Left forelimb (tissue), 1 donor: ENCODE data around the gene DEUP1.
"Not testable (repeated sequence)": the region's sequence is repeated elsewhere in the genome, so short reads cannot be mapped to it uniquely, and the experiment has no call there.

Experiments
- DNase-seq: peaks from one replicate; pipeline ENCODE4 v3.0.0-alpha.2; 2018; ENCODE audit warnings: low spot score

DEUP1 gene

DNA sequence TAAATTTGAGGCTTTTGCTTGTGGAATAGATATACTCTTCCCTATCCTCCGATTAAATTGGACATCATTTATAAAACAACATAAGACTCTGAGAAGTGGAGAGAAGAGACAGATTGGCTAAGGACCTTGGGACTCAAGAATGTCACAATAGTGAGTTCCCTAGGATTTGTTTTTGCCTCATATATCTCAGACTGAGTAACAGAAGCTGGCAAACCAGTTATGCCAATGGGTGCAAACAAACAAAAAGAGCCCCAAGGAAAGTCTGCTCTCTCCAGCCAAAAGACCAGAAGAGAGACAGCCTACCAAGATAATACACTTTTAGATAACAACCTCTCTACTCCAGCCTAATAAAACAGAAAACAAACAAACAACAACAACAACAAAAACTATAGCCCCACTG lies 28.9 kb downstream of the DEUP1 start:
- no peak for DNase-seq

DNA sequence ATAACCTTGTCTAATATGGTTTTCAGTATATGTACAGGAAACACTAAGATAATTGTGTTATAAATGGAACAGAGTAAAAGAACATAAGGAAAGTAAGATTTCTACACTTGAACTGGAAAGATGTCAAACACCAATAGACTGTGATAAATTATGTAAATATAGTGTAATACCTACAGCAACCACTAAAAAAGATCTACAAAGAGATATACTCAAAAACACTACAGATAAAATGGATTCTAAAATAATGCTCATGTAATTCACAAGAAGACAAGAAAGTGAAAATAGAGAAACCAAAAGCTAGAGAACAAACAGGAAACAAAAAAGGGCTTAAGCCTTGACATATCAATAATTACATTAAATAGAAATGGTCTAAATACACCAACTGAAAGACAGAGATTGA lies 30.9 kb downstream of the DEUP1 start:
- no peak for DNase-seq

DNA sequence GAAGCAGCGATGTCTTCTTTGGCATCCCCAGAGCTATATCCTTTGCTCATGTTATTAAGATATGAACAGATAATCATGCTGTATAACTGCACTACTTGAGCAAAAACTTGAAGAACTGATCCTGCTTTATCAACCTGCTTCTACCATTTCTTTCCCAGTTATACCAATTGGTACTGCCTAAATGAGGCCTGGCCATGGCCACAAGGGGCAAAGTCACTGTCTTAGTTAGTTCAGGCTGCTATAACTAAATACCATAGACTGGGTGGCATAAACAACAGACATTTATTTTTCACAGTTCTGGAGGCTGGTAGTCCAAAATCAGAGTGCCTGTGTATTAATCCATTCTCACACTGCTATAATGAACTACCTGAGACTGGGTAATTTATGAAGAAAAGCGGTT lies 37.5 kb downstream of the DEUP1 start:
- DNase-seq: no peak

DNA sequence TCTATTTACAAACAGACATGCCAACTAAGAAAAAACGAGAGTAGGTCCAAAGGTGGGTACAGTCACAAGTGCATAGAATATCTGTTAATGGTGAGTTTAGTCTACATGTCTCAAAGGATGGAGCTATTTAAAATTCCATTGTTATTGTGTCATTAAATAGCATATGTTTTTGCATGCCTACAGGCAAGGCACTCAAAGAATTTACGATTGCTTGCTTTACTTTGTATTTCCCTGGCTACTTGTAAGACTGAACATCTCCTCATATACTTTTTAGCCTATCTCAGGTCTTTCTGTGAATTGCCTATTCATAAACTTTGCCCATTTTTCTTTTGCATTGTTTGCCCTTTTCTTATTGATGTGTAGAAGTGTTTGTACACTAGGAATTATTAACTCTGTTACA lies 39.7 kb downstream of the DEUP1 start:
- no peak for DNase-seq

DNA sequence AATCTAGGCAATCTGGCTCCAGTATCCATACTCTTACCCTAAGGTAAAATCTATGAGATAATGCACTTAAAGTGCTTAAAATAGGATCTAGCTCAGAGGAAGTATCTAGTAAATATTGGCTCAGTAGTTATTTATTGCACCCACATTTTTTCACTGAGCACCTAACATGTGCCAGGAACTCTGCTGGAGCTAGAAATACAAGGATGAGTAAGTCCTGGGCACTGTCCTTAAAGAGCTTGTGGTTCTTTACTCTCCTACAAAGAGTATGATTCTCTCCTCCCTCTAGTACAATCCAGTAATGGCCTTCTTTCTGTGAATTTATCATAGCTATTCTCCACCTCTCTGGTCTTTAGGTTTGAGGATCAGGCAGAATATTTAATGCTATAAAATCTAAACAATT lies 59.2 kb downstream of the DEUP1 start:
- DNase-seq: no peak

DNA sequence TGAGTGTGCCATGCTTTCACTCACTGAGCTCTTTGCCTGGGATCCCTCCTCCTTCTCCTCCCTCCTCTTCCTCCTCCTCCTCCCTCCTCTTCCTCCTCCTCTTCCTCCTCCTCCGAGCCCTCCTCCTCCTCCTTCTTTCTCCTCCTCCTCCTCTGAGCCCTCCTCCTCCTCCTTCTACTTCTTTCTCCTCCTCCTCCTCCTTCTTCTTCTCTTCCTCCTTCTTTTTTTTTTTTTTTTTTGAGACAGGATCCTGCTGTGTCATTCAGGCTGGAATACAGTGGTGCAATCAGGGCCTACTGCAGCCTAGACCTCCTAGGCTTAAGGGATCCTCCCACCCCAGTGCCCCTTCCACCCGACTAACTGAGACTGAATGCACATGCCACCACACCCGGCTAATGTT lies 62.3 kb downstream of the DEUP1 start:
- no peak for DNase-seq

DNA sequence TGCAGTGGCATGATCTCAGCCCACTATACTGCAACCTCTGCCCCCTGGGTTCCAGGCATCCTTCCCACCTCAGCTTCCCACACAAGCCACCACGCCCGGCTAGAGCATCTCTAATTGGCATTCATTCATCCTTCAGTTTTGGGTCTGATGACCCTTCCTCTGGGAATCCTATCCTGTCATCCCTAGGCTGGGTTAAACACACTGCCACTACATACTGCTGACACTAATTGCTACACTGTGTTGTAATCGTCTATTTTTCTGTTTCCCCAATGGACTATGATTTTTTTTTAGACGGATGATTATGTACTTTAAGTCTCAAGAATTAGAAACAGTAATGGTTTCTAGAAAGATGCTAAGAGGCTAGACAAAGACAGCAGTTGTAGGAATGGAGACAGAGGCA lies 62.8 kb downstream of the DEUP1 start:
- DNase-seq: no peak

DNA sequence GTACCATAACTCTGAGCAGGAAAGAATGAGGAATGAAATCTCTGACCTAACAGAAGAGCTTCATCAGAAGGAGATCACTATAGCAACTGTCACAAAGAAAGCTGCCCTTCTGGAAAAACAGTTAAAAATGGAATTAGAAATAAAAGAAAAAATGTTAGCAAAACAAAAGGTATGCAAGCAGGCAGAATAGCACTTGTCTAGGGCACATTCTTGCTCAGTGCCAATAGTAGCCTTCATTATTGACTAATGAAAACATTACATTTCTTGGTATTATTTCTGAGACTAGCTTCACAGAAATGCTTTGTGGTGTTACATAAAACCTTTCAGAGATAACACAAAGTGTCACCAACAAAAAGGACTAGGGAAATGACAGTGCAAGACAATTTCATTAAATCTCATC lies 63.9 kb downstream of the DEUP1 start:
- no peak for DNase-seq

DNA sequence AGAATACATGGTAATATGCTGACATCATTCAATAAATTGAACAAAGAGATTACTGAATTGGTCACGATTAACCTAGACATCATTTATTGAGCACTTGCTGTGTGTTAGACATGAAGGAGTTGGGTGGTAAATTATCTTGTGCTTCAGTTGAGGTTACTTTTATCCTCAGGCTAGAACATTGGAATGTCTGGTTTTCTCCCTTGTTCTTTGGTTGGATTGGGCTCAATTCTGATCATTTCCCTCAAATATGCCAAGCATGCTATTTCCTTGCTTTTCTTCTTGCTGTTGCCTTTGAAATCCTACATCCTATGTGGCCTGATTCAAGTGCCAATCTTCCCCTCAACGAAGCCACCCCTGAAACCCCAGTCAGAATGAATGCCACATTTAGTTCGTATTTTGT lies 65.8 kb downstream of the DEUP1 start:
- no peak for DNase-seq

DNA sequence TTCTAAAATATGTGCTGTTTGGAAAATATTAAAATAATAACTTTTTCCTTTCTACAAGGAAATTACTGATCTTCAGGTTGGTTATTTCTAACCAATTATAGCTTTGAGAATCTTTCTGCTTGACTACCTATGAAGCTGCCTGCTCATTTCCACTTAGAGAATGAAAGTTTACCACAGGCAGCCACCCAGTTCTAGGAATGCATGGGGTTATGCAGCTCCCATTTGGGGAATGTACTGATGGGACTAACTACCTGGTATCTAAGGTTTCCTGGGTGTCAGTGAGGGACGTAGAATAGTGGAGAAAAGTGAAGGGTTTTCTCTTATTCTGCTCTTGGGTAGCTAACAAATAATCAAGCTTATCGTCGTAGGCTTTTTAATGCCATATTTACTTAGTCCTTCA lies 73.4 kb downstream of the DEUP1 start:
- no peak for DNase-seq

DNA sequence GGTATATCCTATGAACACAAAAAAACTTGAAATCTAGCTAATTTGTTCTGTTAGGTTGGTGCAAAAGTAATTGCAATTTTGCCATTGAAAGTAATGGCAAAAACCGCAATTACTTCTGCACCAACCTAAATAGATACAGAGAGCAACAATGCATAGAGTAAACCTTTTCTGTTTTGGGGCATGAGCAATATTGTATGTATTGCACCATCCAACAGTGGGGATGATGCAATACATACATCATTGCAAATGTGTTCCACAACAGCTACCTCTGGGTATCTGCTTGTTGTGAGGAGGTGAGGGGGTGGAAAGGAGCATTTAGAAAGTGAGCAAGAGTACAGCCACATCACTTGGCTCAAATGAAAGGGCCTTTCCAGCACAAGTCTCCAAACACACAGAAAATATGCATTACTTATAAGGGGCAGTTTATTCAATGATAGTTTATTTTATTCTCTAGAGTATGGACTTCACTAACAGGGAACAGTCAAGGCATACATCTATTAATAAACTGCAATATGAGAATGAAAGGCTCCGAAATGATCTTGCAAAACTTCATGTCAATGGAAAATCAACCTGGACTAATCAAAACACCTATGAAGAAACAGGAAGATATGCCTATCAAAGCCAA lies 77.3 kb downstream of the DEUP1 start:
- no peak for DNase-seq

DNA sequence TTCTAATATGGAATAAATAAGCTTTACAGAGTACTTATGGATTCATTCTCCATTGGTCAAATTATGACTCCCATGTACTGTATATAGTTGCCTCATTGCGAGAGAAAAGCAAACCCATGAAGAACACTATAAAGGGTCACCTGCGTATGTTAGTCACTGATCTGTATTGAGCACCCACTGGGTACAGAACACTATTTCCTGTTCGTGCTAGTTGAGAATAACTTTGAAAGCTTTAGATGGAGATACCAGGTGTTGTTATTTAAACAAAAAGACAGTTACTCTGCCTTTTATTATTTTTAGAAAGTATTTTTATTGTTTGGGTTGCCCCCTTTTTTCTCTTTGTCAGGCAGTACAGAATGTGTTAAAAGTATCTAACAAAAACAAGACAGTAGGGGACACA lies 79.9 kb downstream of the DEUP1 start:
- no peak for DNase-seq

DNA sequence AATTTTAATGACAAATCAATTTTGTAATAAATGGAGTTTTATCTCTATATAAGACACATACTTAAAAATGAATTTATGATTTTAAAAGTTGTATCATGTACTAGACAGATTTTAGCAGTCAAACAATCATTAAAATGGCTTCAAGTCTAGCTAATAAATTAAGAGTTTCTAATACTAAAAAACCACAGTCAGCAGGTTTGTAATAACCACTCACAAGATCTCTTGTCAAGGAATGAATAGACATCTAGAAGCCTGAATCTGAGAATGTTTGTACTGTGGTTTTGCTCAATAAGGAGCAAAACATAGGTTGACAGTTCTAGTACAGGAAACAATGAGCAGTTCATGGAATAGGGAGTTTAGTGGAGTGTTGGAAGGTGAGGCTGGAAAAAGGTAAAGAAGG lies 81.2 kb downstream of the DEUP1 start:
- no peak for DNase-seq

DNA sequence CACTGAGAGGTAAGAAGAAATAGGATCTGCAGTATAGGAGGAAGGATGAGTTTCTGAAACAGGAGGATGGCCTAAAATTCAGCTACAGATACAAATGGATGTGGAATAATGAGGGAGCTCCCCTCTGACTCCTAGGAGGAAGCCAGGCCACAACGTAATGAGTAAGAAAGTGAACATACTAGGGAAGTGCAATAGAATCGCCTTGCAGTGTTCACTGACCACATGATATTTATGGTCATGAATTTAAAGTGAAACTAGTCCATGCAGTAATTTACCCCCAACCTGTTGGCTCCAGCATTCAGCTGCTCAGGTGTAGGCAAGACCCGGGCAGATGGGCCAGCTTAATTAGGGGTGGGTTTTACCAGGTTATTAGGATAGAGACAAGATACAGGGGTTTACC lies 101.7 kb downstream of the DEUP1 start:
- no peak for DNase-seq

DNA sequence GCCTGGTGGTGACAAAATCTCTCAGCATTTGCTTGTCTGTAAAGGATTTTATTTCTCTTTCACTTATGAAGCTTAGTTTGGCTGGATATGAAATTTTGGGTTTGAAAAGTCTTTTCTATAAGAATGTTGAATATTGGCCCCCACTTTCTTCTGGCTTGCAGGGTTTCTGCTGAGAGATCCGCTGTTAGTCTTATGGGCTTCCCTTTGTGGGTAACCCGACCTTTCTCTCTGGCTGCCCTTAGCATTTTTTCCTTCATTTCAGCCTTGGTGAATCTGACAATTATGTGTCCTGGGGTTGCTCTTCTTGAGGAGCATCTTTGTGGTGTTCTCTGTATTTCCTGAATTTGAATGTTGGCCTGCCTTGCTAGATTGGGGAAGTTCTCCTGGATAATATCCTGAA lies 112.7 kb downstream of the DEUP1 start:
- not testable (repeated sequence) for DNase-seq

DNA sequence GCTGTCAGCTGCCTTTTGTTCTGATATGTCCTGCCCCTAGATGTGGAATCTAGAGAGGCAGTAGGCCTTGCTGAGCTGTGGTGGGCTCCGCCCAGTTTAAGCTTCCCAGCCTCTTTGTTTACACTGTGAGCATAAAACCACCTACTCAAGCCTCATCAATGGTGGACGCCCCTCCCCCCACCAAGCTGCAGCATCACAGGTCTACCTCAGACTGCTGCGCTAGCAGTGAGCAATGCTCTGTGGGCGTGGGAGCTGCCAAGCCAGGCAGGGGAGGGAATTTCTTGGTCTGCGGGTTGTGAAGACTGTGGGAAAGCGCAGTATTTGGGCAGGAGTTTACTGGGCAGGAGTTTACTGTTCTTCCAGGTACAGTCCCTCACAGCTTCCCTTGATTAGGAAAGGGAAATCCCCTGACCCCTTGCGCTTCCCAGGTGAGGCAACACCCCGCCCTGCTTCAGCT lies 114.1 kb downstream of the DEUP1 start:
- peak; percentile 30 for DNase-seq

DNA sequence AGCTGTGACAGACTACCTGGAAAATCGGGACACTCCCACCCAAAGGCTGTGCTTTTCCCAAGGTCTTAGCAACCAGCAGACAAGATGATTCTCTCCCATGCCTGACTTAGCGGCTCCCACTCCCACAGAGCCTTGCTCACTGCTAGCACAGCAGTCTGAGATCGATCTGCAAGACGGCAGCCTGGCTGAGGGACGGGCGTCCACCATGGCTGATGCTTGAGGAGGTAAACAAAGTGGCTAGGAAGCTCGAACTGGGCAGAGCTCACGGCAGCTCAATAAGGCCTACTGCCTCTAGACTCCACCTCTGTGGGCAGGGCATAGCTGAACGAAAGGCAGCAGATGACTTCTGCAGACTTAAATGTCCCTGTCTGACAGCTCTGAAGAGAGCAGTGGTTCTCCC lies 127.7 kb downstream of the DEUP1 start:
- no peak for DNase-seq

DNA sequence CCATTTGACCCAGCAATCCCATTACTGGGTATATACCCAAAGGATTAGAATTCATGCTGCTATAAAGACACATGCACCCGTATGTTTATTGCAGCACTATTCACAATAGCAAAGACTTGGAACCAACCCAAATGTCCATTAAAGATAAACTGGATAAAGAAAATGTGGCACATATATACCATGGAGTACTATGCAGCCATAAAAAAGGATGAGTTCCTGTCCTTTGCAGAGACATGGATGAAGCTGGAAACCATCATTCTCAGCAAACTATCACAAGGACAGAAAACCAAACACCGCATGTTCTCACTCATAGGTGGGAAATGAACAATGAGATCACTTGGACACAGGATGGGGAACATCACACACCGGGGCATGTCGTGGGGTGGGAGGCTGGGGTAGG lies 133.1 kb downstream of the DEUP1 start:
- not testable (repeated sequence) for DNase-seq

DNA sequence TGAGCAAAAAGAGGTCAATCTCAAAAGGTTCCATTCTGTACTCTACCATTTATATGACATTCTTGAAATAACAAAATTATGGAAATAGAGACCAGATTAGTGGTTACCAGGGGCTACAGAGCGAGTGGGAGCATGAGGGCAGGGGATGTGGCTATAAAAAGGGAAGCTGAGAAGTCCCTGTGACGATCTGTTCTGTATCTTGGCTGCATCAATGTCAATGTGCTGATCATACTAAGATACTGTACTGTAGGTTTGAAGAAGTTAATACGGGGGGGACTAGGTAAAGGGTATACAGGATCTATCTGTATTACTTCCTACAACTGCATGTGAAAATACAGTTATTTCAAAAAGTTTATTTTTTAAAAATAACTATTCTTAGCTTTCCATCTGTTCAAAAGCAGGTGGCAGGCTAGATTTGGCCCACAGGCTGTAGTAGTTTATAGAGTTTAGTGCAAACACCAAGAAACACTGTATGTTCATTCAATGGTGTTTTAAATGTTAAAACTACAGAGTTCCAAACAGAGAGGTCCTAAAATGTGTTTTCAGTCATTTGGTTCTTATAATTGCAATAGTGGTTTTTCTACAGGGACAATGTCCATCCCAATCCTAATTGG lies 134.5 kb downstream of the DEUP1 start:
- no peak for DNase-seq

DNA sequence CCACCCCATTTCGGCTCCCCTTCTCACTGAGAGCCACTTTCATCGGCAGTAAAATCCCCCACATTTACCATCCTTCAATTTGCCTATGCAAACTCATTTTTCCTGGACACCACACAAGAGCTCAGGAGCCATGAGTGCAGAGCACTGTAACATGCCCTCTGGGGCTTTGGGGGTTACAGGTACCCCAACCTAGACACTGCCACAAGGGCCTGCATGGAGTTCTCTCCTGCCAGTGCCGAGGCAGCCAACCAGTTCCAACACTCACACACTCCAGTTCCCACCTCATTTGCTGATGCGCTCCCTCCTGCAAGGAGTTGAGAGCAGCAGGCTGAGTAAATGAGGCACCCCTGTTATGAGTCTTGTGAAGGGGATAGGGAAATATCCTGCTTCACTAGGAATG lies 136.5 kb downstream of the DEUP1 start:
- no peak for DNase-seq

DNA sequence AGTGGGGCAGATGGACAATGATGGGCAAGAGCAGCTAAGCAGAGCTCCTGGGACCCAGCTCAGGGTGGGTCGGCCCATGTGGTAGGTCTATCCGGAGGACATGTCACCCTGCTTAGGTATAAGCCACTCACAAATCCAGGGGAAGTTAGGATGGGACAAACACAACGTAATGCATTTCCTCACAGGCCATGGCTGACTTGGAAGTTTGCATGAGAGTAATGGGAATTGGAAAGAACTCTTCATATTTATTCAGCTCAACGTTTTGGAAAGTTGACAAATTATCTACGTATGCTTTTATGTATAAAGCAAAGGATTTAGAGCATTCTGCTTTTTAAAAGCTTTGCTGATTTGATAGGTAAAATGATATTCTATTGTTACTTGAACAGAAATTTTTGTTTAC lies 137.7 kb downstream of the DEUP1 start:
- DNase-seq: no peak

DNA sequence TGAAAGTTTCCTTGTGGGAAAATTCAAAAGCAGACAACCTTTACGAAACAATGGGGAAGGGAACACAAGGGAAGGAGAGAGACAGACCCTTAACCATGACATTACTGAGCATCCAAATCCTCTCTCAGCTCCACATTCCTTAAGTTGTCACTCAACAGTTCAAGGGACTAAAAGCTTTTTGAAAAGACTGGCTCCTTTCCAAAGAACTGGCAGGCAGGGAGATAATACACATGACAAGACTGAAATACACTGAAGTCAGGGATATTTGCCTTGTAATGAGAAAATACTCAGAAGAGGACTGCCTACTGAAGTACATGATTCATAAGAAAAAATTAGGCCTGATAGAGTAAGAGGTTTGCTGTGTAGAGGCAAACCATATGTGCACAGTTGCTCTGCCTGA lies 143.6 kb downstream of the DEUP1 start:
- DNase-seq: no peak

DNA sequence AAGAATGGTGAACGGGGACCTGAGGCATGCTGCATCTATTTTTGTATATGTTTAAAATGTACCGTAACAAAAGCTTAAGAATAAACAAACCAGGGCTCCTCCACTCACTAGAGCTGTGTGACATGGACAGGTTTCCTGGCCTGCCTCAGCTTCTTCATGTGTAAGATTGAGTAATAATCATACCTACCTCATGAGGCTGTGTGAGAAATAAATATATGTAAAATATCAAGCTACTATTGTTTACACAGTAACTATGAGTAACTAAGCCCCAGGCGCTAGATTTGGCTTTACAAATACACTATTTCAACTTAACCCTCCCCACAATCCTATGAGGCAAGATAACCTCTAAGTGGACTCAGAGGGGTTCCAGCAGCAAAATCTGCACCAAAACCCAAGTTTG lies 146.3 kb downstream of the DEUP1 start:
- DNase-seq: no peak

DNA sequence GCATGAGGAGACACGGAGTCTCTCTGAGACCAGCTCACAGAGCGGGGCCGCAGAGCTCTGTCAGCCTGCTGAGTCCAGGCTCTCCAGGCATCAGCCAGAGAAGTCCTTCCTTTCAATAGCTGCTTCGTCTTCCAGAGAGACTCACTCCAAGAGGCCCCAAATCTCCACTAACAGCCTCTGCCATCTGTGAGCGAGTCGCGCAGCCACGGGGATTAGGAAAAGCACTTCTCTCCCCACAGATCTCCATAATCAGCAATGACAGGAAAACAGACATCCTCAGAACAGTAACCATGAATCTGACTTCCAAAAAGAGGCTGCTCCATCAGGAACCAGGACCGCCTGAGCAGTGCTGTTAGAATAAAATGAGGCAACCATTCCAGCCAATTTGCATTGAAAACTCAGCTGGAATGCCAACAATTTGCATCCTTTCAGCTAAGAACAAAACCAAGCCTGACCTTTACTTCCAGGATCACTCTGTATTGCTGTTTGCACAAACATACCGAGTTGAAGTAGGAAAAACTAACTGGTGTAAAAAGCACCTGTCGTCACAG lies 147.2 kb downstream of the DEUP1 start:
- DNase-seq: no peak
